ENCODE data around the gene ROBO3.

The ROBO3 gene

DNA sequence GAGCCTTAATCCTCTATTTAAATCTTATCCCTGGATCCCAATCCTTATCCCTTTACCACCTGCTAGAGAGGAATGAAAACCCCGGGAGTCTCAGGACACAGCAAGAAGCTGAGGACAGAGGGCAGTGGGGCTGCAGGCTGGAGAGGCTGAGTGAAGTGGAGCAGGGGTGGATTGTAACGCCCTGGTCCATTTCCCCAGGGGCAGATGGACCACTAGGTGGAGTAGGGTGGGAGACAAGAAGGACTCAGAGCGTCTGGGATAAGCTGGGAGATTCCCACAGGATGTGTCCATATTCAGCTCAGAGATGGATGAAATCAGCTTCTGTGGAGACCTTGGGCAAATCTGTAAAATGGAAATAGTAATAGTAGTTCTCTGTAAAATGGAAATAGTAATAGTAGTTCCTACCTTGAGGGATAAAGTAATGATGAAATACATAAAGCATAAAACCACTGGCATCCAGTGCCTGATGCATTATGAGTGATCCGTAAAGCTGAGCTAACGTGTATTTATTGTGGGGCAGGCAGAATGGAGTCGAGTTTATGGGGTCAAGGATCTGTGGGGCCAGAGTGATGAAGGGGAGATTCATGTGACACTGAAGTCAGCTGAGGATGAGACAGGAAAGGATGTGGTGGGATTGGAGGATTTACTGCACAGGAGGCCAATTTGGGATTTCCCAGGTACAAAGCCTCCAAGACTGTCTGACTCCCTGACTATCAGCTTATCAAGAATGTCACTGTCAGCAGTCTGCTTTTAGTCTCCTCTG is 34.3 kb downstream of the ROBO3 start:
- no peak for TF ChIP-seq FOXP2 (optimal IDR thresholded peaks at IDR 0.05; ENCODE audit: borderline replicate concordance, extremely low read depth, extremely low read length, insufficient read depth)
- no peak for TF ChIP-seq SIN3A (IDR thresholded peaks at IDR 0.05; ENCODE audit: borderline replicate concordance, insufficient read depth, low read length)
- TF ChIP-seq TAF1 (IDR thresholded peaks at IDR 0.05; ENCODE audit: borderline replicate concordance, insufficient read depth, low read length), result no peak
- TF ChIP-seq, protein P1, sequence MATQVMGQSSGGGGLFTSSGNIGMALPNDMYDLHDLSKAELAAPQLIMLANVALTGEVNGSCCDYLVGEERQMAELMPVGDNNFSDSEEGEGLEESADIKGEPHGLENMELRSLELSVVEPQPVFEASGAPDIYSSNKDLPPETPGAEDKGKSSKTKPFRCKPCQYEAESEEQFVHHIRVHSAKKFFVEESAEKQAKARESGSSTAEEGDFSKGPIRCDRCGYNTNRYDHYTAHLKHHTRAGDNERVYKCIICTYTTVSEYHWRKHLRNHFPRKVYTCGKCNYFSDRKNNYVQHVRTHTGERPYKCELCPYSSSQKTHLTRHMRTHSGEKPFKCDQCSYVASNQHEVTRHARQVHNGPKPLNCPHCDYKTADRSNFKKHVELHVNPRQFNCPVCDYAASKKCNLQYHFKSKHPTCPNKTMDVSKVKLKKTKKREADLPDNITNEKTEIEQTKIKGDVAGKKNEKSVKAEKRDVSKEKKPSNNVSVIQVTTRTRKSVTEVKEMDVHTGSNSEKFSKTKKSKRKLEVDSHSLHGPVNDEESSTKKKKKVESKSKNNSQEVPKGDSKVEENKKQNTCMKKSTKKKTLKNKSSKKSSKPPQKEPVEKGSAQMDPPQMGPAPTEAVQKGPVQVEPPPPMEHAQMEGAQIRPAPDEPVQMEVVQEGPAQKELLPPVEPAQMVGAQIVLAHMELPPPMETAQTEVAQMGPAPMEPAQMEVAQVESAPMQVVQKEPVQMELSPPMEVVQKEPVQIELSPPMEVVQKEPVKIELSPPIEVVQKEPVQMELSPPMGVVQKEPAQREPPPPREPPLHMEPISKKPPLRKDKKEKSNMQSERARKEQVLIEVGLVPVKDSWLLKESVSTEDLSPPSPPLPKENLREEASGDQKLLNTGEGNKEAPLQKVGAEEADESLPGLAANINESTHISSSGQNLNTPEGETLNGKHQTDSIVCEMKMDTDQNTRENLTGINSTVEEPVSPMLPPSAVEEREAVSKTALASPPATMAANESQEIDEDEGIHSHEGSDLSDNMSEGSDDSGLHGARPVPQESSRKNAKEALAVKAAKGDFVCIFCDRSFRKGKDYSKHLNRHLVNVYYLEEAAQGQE (IDR thresholded peaks at IDR 0.05; ENCODE audit: insufficient read depth in 1 of 2, low read depth in 2 of 2, low read length in 2 of 2), result no peak
- TF ChIP-seq POLR2AphosphoS5 (IDR thresholded peaks at IDR 0.05; ENCODE audit: low read depth, low read length), result no peak

DNA sequence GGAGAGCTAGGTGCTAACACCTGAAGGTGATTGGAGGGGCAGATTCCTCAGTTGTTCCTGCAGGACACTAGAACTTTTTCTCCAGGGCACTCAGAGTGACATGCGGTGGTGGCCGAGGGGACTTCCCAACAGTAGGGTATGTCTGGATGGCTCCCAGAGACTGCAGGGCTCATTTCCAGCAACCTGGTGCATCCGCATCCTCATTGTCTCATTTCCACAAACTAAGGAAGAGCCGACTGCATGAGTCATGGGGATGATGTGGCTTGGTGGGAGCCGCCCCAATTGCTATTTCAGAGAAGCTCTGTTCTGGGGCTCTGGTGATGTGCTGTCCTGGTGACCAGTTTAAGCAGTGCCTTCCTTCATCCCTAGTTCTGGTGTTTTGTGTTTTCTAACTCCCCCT is 35.2 kb downstream of the ROBO3 start:
- TF ChIP-seq, protein P1 (IDR thresholded peaks at IDR 0.05; ENCODE audit: insufficient read depth in 1 of 2, low read depth in 2 of 2, low read length in 2 of 2), result 0 out of 4 replicates have a peak, but pooled peaks of 1 of the 2 experiments have one; percentile 61
- TF ChIP-seq FOXP2 (optimal IDR thresholded peaks at IDR 0.05; ENCODE audit: borderline replicate concordance, extremely low read depth, extremely low read length, insufficient read depth) (peak; percentile 27), SIN3A (IDR thresholded peaks at IDR 0.05; ENCODE audit: borderline replicate concordance, insufficient read depth, low read length) (no peak), TAF1 (IDR thresholded peaks at IDR 0.05; ENCODE audit: borderline replicate concordance, insufficient read depth, low read length) (peak; percentile 43; the same call in 1 of the 2 replicates), POLR2AphosphoS5 (IDR thresholded peaks at IDR 0.05; ENCODE audit: low read depth, low read length) (no peak)

DNA sequence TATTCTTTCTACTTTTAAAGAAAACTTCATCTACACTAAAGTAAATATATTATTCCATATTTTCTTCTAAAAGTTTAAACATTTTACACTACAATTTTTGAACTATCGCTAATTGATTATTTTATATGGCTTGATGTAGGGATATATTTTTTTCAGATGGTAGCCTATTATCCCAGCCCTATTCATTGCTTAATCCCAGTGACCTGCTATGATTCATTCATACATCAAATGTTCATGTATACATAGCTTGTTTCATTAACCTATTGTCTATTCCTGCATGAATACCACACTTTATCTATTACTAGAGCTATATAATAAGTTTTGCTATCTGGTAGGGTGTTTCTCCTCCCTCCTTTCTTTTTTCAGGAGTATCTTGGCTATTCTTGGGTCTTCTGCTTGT is 37.4 kb downstream of the ROBO3 start:
- TF ChIP-seq TAF1 (IDR thresholded peaks at IDR 0.05; ENCODE audit: borderline replicate concordance, insufficient read depth, low read length) (no peak), FOXP2 (optimal IDR thresholded peaks at IDR 0.05; ENCODE audit: borderline replicate concordance, extremely low read depth, extremely low read length, insufficient read depth) (no peak), SIN3A (IDR thresholded peaks at IDR 0.05; ENCODE audit: borderline replicate concordance, insufficient read depth, low read length) (no peak), POLR2AphosphoS5 (IDR thresholded peaks at IDR 0.05; ENCODE audit: low read depth, low read length) (no peak)
- TF ChIP-seq, protein P1 (IDR thresholded peaks at IDR 0.05; ENCODE audit: insufficient read depth in 1 of 2, low read depth in 2 of 2, low read length in 2 of 2), result no peak

DNA sequence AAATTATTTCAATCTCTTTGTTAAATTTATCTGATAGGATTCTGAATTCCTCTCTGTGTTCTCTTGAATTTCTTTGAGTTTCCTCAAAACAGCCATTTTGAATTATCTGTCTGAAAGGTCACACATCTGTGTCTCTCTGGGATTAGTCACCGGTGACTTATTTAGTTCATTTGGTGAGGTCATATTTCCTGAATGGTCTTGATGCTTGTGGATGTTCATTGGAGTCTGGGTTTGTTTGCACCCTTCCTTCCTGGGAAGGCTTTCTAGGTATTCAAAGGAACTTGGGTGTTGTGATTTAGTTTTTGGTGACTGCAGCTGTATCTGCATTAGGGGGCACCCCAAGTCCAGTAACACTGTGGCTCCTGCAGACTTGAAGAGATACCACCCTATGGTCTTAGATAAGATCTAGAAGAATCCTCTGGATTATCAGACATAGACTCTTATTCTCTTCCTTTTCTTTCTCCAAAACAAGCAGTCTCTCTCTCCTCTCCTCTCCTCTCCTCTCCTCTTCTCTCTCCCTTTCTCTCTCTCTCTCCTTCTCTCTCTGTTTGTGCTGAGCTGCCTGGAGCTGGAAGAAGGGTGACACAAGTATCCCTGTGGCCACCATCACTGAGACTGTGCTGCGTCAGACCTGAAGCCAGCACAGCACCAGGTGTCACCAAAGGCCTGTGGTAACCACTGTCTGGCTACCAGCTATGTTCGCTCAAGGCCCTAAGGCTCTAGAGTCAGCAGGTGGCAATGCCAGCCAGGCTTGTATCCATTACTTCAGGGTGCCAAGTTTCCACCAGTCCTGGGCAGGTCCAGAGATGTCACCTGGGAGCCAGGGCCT is 50.5 kb downstream of the ROBO3 start:
- TF ChIP-seq, protein P1 (IDR thresholded peaks at IDR 0.05; ENCODE audit: insufficient read depth in 1 of 2, low read depth in 2 of 2, low read length in 2 of 2), result no peak
- no peak for TF ChIP-seq TAF1 (IDR thresholded peaks at IDR 0.05; ENCODE audit: borderline replicate concordance, insufficient read depth, low read length)
- TF ChIP-seq POLR2AphosphoS5 (IDR thresholded peaks at IDR 0.05; ENCODE audit: low read depth, low read length), result no peak
- TF ChIP-seq SIN3A (IDR thresholded peaks at IDR 0.05; ENCODE audit: borderline replicate concordance, insufficient read depth, low read length), result no peak
- no peak for TF ChIP-seq FOXP2 (optimal IDR thresholded peaks at IDR 0.05; ENCODE audit: borderline replicate concordance, extremely low read depth, extremely low read length, insufficient read depth)
